ENCODE measurements around the gene DHRSX. TPM values are rescaled to one million over a fixed set of nuclear protein-coding genes. Genes with fewer than 3 reads are reported as not detected.
"Not testable (repeated sequence)": the region's sequence is repeated elsewhere in the genome, so short reads cannot be mapped to it uniquely, and the experiment has no call there.

Gene DHRSX
- total RNA-seq, 2 donors from 2014 or later, result 11.6 to 14.2 TPM

DNA sequence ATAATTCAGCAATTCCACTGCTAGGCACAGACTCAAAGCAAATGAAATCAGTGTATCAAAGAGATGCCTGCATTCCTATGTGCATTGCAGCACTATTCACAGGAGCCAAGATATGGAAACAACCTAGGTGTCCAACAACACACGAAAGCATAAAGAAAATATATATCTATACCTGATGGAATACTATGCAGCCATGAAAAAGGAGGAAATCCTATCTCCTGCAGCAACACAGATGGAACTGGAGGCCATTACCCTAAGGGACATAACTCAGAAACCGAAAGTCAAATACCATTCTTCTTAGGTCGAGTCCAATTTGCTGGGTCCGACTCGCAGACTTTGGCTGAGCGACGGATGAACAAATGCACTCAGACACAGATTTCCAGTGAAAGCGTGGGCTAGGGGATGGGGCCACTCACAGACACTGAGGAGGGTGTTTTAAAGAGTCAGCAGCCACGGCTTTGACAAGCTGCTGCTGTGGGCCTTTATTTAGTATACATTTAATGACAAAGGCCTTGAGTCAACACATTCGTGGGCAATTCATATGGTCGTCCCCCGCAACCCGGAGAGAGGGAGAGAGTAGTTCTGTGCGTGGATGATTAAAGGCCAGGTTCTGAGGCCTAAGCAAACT is 93.8 kb downstream of the DHRSX start:
- no peak overlapping the region for H3K27ac Mint-ChIP-seq
- no peaks in the 10 kb centered on the region for H3K4me1 Mint-ChIP-seq
- ATAC-seq (no peak), DNase-seq (no peak)
- H3K36me3 Mint-ChIP-seq (ENCODE audit: low read depth), result peaks cover 8% of the 10 kb centered on the region
- no peak overlapping the region for H3K4me3 Mint-ChIP-seq
- H3K9me3 ChIP-seq (ENCODE audit: control insufficient read depth, low read length, poor library complexity, severe bottlenecking), result no peaks in the 10 kb centered on the region
- H3K27me3 Mint-ChIP-seq, result no peaks in the 10 kb centered on the region

DNA sequence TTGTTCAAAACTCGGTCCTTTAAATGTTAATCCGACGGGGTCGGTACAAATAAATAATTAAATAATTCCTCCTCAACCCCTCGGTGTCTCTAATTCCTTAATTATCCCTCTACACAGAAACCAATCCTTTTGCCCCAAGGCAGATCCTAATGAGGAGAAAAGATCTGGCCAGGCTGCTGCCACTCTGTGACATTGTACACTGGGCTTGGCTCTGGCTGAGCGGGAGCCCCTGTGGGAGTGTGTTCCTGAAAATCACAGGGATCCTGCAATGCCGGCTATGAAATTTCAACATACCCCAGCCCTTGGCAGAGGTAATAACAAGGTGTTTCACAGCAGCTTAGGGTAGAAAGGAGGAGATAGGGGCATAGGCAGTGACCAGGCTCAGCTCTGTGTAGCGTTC is 96.0 kb downstream of the DHRSX start:
- H3K4me1 Mint-ChIP-seq, result peaks cover 2% of the 10 kb centered on the region
- H3K4me3 Mint-ChIP-seq, result no peak overlapping the region
- DNase-seq, result no peak
- peaks cover 13% of the 10 kb centered on the region for H3K36me3 Mint-ChIP-seq (ENCODE audit: low read depth)
- no peaks in the 10 kb centered on the region for H3K9me3 ChIP-seq (ENCODE audit: control insufficient read depth, low read length, poor library complexity, severe bottlenecking)
- no peaks in the 10 kb centered on the region for H3K27me3 Mint-ChIP-seq
- no peak for ATAC-seq
- no peak overlapping the region for H3K27ac Mint-ChIP-seq

DNA sequence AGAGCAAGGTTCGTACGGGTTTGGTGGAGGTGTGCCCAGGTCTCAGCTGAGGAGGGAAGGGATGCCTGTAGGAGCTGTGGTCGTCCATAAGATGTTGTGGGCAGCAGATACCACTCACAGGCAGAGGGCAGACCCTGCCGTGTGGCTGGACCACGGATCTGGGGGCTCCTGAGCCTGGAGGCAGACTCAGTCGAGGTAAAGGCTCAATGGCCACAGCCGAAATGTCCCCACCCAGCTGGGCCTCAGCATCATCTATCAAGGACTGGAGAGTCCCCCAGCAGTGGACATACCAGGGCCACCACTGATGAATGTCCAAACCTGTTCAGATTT is 98.5 kb downstream of the DHRSX start:
- Mint-ChIP-seq H3K36me3 (ENCODE audit: low read depth) (peaks cover 10% of the 10 kb centered on the region), H3K27me3 (no peaks in the 10 kb centered on the region), H3K4me3 (no peak overlapping the region), H3K4me1 (peaks cover 2% of the 10 kb centered on the region), H3K27ac (no peak overlapping the region)
- ATAC-seq (no peak), DNase-seq (no peak)
- no peaks in the 10 kb centered on the region for H3K9me3 ChIP-seq (ENCODE audit: control insufficient read depth, low read length, poor library complexity, severe bottlenecking)

DNA sequence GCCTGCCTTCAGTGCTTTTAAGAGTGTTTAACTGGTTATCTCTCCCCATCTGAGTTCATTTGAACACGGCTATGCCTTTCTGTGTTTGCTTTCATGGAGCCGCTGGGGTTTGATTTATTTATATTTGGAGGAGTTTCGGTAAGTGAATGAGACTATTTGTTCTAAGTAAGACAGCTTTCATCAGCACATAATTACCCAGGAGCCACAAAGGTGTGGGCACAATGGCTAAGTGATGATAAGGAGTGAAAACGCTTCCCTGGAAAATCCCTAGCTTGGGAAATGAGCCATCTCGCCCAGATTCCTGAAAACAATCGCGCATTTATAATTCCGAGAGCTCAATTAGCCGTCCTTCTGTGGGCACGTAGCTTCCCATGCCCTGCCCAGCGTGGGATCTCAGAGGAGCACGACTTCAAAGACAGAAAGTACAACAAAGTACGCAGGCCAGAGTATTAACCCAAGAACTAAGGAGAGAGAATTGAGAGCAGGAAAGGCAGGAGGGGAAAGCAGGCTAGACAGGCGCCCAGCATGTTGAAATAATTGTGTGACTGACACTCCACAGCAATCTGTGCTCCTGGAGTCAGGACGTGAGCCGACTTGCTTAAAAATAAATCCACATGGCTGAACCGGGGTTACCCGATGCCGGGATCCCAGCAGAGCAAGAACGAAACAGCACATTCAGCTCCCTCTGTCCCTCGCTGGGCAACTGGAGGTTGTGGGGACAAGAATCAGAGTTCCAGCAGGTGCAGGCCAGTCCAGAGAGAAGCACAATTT is 99.0 kb downstream of the DHRSX start:
- Mint-ChIP-seq H3K36me3 (ENCODE audit: low read depth) (peaks cover 10% of the 10 kb centered on the region), H3K27ac (no peak overlapping the region), H3K4me3 (no peak overlapping the region), H3K4me1 (peaks cover 2% of the 10 kb centered on the region), H3K27me3 (no peaks in the 10 kb centered on the region)
- ATAC-seq (no peak), DNase-seq (no peak)
- no peaks in the 10 kb centered on the region for H3K9me3 ChIP-seq (ENCODE audit: control insufficient read depth, low read length, poor library complexity, severe bottlenecking)

DNA sequence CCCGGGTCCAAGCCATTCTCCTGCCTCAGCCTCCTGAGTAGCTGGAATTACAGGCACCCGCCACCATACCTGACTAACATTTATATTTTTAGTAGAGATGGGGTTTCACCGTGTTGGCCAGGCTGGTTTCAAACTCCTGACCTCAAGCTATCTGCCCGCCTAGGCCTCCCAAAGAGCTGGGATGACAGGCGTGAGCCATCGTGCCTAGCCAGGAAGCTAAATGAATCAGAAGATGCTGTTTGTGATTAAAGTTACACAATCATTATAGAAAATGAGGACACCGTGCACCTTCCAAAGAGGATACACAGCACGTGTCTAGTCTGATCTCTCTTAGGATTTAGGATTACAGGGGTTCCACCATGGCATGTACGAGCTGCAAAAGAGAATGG is 99.6 kb downstream of the DHRSX start:
- peaks cover 2% of the 10 kb centered on the region for H3K4me1 Mint-ChIP-seq

DNA sequence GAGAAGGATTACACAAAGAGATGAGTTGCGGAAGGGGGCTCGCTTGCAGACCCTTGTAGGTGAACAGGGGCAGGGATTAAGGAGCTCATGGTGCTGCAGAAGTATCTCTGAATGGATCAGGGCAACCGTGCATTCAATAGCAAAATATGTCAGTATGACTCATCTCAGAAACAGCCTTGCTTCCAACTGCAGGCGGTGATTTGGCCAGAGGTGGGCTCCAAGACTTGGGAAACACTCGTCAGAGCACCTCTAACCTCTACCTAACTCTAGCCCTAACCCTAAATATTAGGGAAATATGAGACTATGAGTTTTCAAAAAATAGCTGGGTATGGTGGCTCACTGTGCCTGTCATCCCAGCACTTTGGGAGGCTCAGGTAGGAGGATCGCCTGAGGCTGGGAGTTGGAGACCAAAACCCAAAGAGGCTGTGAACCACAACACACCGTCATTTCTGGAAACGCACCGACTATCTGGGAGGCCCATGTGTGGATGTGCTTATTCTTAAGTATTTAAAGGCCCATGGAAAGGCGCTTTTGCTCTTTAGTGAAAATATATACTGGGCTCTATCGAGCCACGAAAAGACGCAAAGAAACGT is 102.6 kb downstream of the DHRSX start:
- Mint-ChIP-seq H3K4me3 (no peak overlapping the region), H3K4me1 (peaks cover 5% of the 10 kb centered on the region), H3K27ac (no peak overlapping the region), H3K36me3 (ENCODE audit: low read depth) (peaks cover 9% of the 10 kb centered on the region), H3K27me3 (no peaks in the 10 kb centered on the region)
- DNase-seq, result no peak
- H3K9me3 ChIP-seq (ENCODE audit: control insufficient read depth, low read length, poor library complexity, severe bottlenecking), result no peaks in the 10 kb centered on the region
- ATAC-seq, result no peak

More for the DNA sequence above, 99.6 kb downstream of the DHRSX start:
- ATAC-seq (no peak), DNase-seq (no peak)
- H3K9me3 ChIP-seq (ENCODE audit: control insufficient read depth, low read length, poor library complexity, severe bottlenecking), result no peaks in the 10 kb centered on the region
- Mint-ChIP-seq H3K36me3 (ENCODE audit: low read depth) (peaks cover 7% of the 10 kb centered on the region), H3K4me3 (no peak overlapping the region), H3K27ac (no peak overlapping the region), H3K27me3 (no peaks in the 10 kb centered on the region)

DNA sequence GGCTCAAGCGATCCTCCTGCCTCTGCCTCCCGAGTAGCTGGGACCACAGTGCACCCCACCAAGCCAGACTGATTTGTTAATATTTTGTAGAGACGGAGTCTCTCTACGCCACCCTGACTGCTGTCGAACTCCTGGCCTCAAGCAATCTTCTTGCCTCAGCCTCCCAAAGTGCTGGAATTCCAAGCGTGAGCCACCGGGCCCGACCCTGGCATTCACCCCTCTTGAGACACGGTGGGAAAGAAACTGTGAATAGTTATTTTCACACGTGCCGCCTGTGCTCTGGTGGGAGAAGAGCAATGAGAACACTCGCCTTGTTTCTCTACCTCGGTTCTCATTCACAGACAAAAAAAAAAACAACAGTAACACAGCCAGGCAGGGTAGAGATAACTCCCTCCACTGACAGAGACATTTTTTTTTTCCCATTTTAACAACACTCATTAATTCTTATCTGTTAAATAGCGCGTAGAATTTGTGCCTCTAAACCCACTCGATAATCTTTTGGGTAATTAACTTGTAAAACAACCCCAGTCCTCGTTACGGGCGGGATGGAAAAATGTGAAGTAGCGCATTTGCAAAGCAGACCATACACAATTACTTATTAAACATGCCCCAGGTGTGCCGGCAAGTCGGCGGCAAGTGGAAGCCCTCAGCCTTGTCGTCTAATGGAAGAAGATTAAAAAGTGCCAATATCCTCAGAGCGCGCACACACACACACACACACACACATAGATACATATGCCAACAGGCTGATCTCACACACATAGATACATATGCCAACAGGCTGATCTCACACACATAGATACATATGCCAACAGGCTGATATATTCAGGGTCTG is 103.3 kb downstream of the DHRSX start:
- Mint-ChIP-seq H3K36me3 (ENCODE audit: low read depth) (peaks cover 9% of the 10 kb centered on the region), H3K4me1 (peaks cover 5% of the 10 kb centered on the region), H3K27me3 (no peaks in the 10 kb centered on the region), H3K27ac (no peak overlapping the region), H3K4me3 (no peak overlapping the region)
- DNase-seq, result no peak
- no peak for ATAC-seq
- no peaks in the 10 kb centered on the region for H3K9me3 ChIP-seq (ENCODE audit: control insufficient read depth, low read length, poor library complexity, severe bottlenecking)

DNA sequence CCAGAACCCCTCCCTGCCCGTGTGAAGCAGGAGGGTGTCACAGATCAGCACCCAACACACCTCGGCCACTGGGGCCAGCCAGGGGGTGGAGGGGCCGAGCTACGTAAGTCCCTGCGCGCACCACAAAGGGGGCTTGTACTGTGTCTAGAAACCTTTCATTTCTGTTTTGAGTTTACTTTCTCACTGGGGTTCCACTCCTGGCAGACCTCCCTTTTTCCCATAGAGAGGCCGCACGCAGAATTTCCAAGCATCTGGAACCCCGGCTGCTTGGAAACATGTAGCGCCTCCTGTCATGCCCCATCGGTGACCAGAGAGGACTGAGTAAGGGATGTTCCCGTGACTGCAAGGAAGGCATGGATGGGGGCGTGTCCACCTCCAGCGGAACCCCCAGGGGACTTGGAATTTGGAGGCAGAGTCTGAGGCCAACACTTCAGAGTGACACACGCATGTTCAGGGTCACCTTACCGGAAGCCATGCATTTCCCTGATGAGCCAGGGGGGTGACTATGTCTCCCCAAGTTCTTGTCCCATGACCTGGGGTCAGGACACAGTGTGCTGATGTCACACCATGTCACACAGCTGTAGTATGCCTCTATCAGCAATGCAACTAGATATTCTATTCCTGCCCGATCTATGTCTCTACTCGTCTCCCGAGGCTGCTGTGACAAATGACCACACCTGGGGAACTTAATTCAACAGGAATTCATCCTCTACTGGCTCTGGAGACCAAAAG is 105.3 kb downstream of the DHRSX start:
- peak overlapping the region; percentile 39 for H3K27ac Mint-ChIP-seq
- no peak for DNase-seq
- peaks cover 3% of the 10 kb centered on the region for H3K4me1 Mint-ChIP-seq
- H3K27me3 Mint-ChIP-seq, result no peaks in the 10 kb centered on the region
- peaks cover 8% of the 10 kb centered on the region for H3K36me3 Mint-ChIP-seq (ENCODE audit: low read depth)
- ATAC-seq, result no peak
- no peaks in the 10 kb centered on the region for H3K9me3 ChIP-seq (ENCODE audit: control insufficient read depth, low read length, poor library complexity, severe bottlenecking)
- H3K4me3 Mint-ChIP-seq, result no peak overlapping the region

DNA sequence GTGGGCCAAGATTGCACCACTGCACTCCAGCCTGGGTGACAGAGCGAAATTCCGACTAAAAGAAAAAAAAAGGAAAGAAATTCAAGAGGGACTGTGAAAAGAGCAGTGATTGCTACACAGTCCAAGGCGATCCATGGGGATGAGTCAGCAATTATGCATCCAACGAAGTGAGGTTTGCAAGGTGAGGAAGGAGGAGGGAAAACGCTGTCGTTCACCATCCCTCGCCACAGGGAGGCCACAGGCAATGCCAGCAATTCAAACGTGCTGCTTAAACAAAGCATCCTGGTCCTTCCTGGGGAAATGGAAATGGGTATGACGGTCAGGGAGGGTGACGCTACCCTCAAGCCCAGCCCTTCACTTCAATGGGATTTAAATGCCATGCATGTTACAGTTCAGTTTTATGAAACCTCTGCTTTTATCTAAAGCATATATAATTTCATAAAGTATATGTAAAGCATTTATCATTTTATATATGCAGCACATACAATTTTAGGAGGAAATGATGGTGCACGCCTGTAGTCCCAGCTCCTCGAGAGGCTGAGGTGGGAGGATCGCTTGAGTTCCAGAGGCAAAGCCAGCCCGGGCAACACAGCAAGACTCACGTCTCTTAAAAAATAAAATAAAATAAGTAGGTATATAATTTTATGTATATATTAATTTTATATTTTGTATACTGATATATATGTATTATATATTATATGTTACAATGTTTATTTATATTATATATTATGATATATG is 108.7 kb downstream of the DHRSX start:
- H3K9me3 ChIP-seq (ENCODE audit: control insufficient read depth, low read length, poor library complexity, severe bottlenecking), result no peaks in the 10 kb centered on the region
- Mint-ChIP-seq H3K36me3 (ENCODE audit: low read depth) (peaks cover 6% of the 10 kb centered on the region), H3K4me3 (no peak overlapping the region), H3K4me1 (peaks cover 9% of the 10 kb centered on the region), H3K27me3 (no peaks in the 10 kb centered on the region), H3K27ac (no peak overlapping the region)
- ATAC-seq (no peak), DNase-seq (no peak)

DNA sequence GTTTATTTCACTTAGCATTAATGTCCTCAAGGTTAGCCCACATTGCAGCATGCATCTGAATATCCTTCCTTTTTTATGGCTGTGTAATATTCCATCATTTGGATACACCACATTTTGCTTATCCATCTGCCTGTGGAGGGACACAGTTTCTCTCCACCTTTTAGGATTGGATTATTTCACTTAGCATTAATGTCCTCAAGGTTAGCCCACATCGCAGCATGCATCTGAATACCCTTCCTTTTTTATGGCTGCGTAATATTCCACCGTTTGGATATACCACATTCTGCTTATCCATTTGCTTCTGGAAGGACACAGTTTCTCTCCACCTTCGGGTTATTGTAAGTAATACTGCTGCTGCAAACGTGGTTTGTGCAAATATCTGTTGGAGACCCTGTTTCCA is 110.0 kb downstream of the DHRSX start:
- H3K36me3 Mint-ChIP-seq (ENCODE audit: low read depth), result peaks cover 6% of the 10 kb centered on the region

DNA sequence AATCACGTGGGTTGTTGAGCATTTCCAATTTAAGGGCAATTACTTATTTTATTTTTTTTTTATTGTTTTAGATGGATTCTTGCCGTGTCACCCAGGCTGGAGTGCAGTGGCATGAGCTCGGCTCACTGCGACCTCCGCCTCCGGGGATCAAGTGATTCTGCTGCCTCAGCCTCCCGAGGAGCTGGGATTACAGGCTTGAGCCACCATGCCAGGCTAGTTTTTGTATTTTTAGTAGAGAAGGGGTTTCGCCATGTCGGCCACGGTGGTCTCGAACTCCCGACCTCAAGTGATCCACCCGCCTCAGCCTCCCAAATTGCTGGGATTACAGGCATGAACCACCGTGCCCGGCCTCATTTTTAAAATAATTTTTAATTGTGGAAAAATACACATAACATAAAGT is 111.0 kb downstream of the DHRSX start:
- DNase-seq; ATAC-seq; H3K27me3 Mint-ChIP-seq; H3K4me1 Mint-ChIP-seq; H3K9me3 ChIP-seq (ENCODE audit: control insufficient read depth, low read length, poor library complexity, severe bottlenecking); H3K4me3 Mint-ChIP-seq; H3K27ac Mint-ChIP-seq; H3K36me3 Mint-ChIP-seq (ENCODE audit: low read depth): not testable (repeated sequence)

More for the DNA sequence above, 110.0 kb downstream of the DHRSX start:
- H3K9me3 ChIP-seq (ENCODE audit: control insufficient read depth, low read length, poor library complexity, severe bottlenecking), result no peaks in the 10 kb centered on the region
- H3K27ac Mint-ChIP-seq, result no peak overlapping the region
- H3K4me1 Mint-ChIP-seq, result peaks cover 7% of the 10 kb centered on the region
- H3K4me3 Mint-ChIP-seq, result no peak overlapping the region
- DNase-seq (no peak), ATAC-seq (no peak)
- no peaks in the 10 kb centered on the region for H3K27me3 Mint-ChIP-seq

DNA sequence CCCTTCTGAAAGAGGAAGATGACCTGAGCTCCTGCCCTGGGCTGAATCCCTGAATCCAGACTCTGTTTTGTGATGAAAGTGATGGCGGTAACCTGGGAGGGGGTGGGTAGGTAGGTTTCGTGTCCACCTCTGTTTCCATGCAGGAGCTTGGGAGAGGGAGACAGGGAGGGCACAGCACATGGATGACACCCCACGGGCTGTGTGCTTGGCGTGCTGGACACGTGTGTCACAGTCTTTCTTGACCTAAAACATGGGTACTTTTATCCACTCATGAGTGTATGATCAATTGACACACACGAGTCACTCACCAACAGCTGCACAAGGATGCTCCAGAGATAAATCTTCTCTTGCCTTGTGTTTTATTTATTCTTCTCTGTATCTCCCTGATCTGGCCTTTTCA is 111.5 kb downstream of the DHRSX start:
- Mint-ChIP-seq H3K4me3 (no peak overlapping the region), H3K27me3 (no peaks in the 10 kb centered on the region), H3K36me3 (ENCODE audit: low read depth) (peaks cover 5% of the 10 kb centered on the region), H3K27ac (no peak overlapping the region), H3K4me1 (peaks cover 7% of the 10 kb centered on the region)
- no peaks in the 10 kb centered on the region for H3K9me3 ChIP-seq (ENCODE audit: control insufficient read depth, low read length, poor library complexity, severe bottlenecking)
- DNase-seq (no peak), ATAC-seq (no peak)
